ENCODE data around the gene ZNF83.

DNA sequence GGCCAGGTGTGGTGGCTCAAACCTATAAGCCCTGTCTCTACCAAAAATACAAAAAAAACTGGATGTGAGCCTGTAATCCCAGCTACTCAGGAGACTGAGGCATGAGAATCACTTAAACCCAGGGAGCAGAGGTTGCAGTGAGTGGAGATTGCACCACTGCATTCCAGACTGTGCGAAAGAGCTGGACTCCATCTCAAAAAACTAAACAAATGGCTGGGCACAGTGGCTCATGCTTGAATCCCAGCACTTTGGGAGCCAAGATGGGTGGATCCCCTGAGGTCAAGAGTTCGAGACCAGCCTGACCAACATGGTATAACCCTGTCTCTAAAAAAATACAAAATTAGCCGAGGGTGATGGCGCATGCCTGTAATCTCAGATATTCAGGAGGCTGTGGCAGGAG is 34.9 kb upstream of the ZNF83 start:
- no peak for TF ChIP-seq EP300 (IDR thresholded peaks at IDR 0.05)
- TF ChIP-seq, protein P1, sequence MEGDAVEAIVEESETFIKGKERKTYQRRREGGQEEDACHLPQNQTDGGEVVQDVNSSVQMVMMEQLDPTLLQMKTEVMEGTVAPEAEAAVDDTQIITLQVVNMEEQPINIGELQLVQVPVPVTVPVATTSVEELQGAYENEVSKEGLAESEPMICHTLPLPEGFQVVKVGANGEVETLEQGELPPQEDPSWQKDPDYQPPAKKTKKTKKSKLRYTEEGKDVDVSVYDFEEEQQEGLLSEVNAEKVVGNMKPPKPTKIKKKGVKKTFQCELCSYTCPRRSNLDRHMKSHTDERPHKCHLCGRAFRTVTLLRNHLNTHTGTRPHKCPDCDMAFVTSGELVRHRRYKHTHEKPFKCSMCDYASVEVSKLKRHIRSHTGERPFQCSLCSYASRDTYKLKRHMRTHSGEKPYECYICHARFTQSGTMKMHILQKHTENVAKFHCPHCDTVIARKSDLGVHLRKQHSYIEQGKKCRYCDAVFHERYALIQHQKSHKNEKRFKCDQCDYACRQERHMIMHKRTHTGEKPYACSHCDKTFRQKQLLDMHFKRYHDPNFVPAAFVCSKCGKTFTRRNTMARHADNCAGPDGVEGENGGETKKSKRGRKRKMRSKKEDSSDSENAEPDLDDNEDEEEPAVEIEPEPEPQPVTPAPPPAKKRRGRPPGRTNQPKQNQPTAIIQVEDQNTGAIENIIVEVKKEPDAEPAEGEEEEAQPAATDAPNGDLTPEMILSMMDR (IDR thresholded peaks at IDR 0.05) = no peak
